C4-2B (cell line): Measurements from ENCODE around the gene LZTS3.

ENCODE experiments used
- ZFX ChIP-seq: fragments of 450-650 bp; IDR thresholded peaks from 2 replicates; pipeline ENCODE4 v1.6.1; 2017
- TF ChIP-seq, protein P1 (sequence below): fragments of 450-650 bp; conservative IDR thresholded peaks from 2 replicates; pipeline ENCODE4 v1.5.1; 2017; ENCODE audit warnings: mild to moderate bottlenecking

DNA sequence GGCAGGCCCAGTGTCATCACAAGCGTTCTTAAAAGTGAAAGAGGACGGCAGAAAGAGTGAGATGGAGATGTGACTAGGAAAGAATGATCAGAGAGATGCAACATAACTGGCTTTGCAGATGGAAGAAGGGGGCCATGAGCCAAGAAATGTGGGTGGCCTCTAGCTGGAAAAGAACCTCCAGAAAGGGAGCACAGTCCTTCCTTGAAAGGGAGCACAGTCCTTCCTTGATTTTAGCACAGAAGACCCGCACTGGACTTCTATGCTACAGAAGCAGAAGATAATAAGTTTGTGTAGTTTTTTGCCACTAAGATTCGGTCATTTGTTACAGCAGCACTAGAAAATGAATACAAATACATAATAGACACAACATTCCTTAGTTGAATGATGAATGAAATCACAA, 7.0 kb upstream of the LZTS3 start:
- TF ChIP-seq, protein P1, sequence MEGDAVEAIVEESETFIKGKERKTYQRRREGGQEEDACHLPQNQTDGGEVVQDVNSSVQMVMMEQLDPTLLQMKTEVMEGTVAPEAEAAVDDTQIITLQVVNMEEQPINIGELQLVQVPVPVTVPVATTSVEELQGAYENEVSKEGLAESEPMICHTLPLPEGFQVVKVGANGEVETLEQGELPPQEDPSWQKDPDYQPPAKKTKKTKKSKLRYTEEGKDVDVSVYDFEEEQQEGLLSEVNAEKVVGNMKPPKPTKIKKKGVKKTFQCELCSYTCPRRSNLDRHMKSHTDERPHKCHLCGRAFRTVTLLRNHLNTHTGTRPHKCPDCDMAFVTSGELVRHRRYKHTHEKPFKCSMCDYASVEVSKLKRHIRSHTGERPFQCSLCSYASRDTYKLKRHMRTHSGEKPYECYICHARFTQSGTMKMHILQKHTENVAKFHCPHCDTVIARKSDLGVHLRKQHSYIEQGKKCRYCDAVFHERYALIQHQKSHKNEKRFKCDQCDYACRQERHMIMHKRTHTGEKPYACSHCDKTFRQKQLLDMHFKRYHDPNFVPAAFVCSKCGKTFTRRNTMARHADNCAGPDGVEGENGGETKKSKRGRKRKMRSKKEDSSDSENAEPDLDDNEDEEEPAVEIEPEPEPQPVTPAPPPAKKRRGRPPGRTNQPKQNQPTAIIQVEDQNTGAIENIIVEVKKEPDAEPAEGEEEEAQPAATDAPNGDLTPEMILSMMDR = no peak
- TF ChIP-seq ZFX = no peak
